HepG2 (cell line): ENCODE measurements around the gene PDGFB. TPM values are rescaled to one million over a fixed set of nuclear protein-coding genes. Genes with fewer than 3 reads are reported as not detected.
A peak's percentile ranks its signal among the peaks of the same experiment; 100 is the strongest.

ENCODE experiments used
- ARID4A ChIP-seq: sonication (generic); formaldehyde crosslinking; IDR thresholded peaks from 2 replicates; pipeline ENCODE4 v1.5.0; 2020; ENCODE audit warnings: mild to moderate bottlenecking, missing genetic modification reagents, borderline replicate concordance
- BATF2 ChIP-seq: sonication (generic); formaldehyde crosslinking; IDR thresholded peaks from 2 replicates; pipeline ENCODE4 v1.8.0; 2022; ENCODE audit warnings: mild to moderate bottlenecking, missing genetic modification reagents, moderate library complexity
- ELF4 ChIP-seq: sonication (generic); formaldehyde crosslinking; IDR thresholded peaks from 2 replicates; pipeline ENCODE4 v1.5.0; 2020; ENCODE audit warnings: missing genetic modification reagents, mild to moderate bottlenecking, moderate library complexity, borderline replicate concordance
- EZH2 ChIP-seq: conservative IDR thresholded peaks from 2 replicates; pipeline ENCODE4 v1.6.1; 2012; ENCODE audit warnings: mild to moderate bottlenecking, low read depth, low read length, moderate library complexity
- FOXA1 ChIP-seq, 2 experiments: fragments of 450-650 bp in 1 of 2; sonication (generic) in 1 of 2; formaldehyde crosslinking in 1 of 2; IDR thresholded peaks; 2 replicates each; pipeline versions ENCODE4 v1.4.0 to v1.6.1; 2016 to 2020; ENCODE audit warnings: missing genetic modification reagents in 1 of 2
- HBP1 ChIP-seq: IDR thresholded peaks from 2 replicates; pipeline ENCODE4 v1.6.1; 2016; ENCODE audit warnings: low read depth, control low read depth
- HNF4G ChIP-seq, 2 experiments: sonication (generic) in 1 of 2; formaldehyde crosslinking in 1 of 2; IDR thresholded peaks; 2 replicates each; pipeline versions ENCODE4 v1.4.0 to v1.6.1; 2011 to 2020; ENCODE audit warnings: borderline replicate concordance in 2 of 2, low read depth in 2 of 2, mild to moderate bottlenecking in 2 of 2, low read length in 1 of 2, missing genetic modification reagents in 1 of 2, moderate library complexity in 1 of 2
- U2AF2 ChIP-seq: fragments of 200-400 bp; formaldehyde crosslinking; IDR thresholded peaks from 2 replicates; pipeline ENCODE4 v1.6.1; 2017; ENCODE audit warnings: low read depth, mild to moderate bottlenecking, low read length
- ZMAT3 ChIP-seq: sonication (generic); formaldehyde crosslinking; conservative IDR thresholded peaks from 2 replicates; pipeline ENCODE4 v1.7.0; 2021; ENCODE audit warnings: missing genetic modification reagents
- ZNF3 ChIP-seq: IDR thresholded peaks from 2 replicates; pipeline ENCODE4 v1.7.0; 2017; ENCODE audit warnings: inconsistent platforms
- ZNF407 ChIP-seq: sonication (generic); formaldehyde crosslinking; IDR thresholded peaks from one replicate; pipeline ENCODE4 v1.5.1; 2020; ENCODE audit warnings: mild to moderate bottlenecking, missing genetic modification reagents; ENCODE audit errors: not compliant biosample characterization
- ZNF563 ChIP-seq: sonication (generic); formaldehyde crosslinking; IDR thresholded peaks from 2 replicates; pipeline ENCODE4 v1.8.0; 2022; ENCODE audit warnings: mild to moderate bottlenecking, moderate library complexity, missing genetic modification reagents
- ZNF570 ChIP-seq: sonication (generic); formaldehyde crosslinking; IDR thresholded peaks from 2 replicates; pipeline ENCODE4 v1.4.0; 2020; ENCODE audit warnings: mild to moderate bottlenecking, missing genetic modification reagents, borderline replicate concordance
- ZNF703 ChIP-seq: sonication (generic); formaldehyde crosslinking; IDR thresholded peaks from 2 replicates; pipeline ENCODE4 v1.5.1; 2020; ENCODE audit warnings: missing genetic modification reagents, mild to moderate bottlenecking, moderate library complexity, borderline replicate concordance
- polyA plus RNA-seq, 8 experiments: library from polyadenylated mRNA; depleted of rRNA in 3 of 8; stranded (reverse) in 7 of 8; unstranded in 1 of 8; fragments of >200 nt; fragmentation: Illumina TruSeq in 4 of 8; extraction: Trizol in 4 of 8; gene quantifications; 2 replicates each; pipeline versions ENCODE4 v1.2.1 to v1.2.3, GENCODE V29; 2011 to 2016; ENCODE audit warnings: low read depth in 4 of 8, missing spikeins in 1 of 8, mixed read lengths in 1 of 8; ENCODE audit not compliant: insufficient read depth in 1 of 8
- total RNA-seq, 5 experiments: library from RNA; depleted of rRNA; stranded (reverse); fragments of >200 nt; fragmentation: Illumina TruSeq; extraction: Trizol; gene quantifications; 2 replicates each; pipeline ENCODE4 v1.2.3, GENCODE V29; 2016; ENCODE audit warnings: low read depth in 1 of 5

PDGFB gene
- total and polyA plus RNA-seq, 2 of the 13 experiments (the other 11 are each of a cell fraction or from before 2014, with no cell fraction given): 1.4 to 10.1 TPM

- no peak for TF ChIP-seq ZNF407 (CRISPR knock-in tag)
- TF ChIP-seq HNF4G (IDR thresholded peaks at IDR 0.05; ENCODE audit: borderline replicate concordance, low read depth, low read length): no peak
- no peak for TF ChIP-seq HNF4G (CRISPR knock-in tag; IDR thresholded peaks at IDR 0.05; ENCODE audit: borderline replicate concordance, low read depth)
- TF ChIP-seq ELF4 (CRISPR knock-in tag): no peak
- peak; percentile 72; the same call in 1 of the 2 replicates for TF ChIP-seq ZMAT3 (CRISPR knock-in tag)
- TF ChIP-seq ZNF563: no peak
- TF ChIP-seq BATF2 (CRISPR knock-in tag): no peak
- no peak for TF ChIP-seq HBP1
- no peak for TF ChIP-seq U2AF2
- no peak; the same call in 1 of the 2 replicates for TF ChIP-seq ARID4A
- no peak for TF ChIP-seq ZNF570 (CRISPR knock-in tag)
- no peak for TF ChIP-seq FOXA1 (IDR thresholded peaks at IDR 0.05)
- peak; percentile 71 for TF ChIP-seq FOXA1 (CRISPR knock-in tag; IDR thresholded peaks at IDR 0.05)
- no peak for TF ChIP-seq ZNF703 (CRISPR knock-in tag)
- TF ChIP-seq ZNF3 (CRISPR knock-in tag): no peak
- no peak for TF ChIP-seq EZH2
Measured at GRCh38 chr22:39292561-39293074, 47.8 kb upstream of the PDGFB start (continued).
